ENCODE data around the gene PAM16.

The PAM16 gene

DNA sequence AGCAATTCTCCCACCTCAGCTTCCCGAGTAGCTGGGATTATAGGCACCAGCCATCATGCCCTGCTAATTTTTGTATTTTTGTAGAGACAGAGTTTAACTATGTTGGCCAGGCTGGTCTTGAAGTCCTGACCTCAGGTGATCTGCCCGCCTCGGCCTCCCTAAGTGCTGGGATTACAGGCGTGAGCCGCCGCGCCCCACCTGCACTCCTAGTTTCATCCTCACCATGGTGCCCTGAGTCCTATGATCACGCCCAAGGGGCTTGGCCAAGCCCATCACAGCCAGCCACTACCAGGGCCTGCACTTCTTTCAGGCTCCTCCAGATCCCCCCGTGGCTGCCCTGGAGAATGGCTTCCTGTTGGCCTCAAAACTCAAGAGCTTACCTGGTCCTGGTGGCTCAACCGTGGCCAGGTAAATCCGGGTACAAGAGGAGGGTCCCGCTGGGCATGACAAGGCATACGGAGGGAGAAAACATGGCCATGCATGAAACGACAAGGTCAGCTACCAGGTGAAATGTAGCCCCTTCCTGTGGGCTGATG, 57.9 kb downstream of the PAM16 start:
- TF ChIP-seq, protein P1, sequence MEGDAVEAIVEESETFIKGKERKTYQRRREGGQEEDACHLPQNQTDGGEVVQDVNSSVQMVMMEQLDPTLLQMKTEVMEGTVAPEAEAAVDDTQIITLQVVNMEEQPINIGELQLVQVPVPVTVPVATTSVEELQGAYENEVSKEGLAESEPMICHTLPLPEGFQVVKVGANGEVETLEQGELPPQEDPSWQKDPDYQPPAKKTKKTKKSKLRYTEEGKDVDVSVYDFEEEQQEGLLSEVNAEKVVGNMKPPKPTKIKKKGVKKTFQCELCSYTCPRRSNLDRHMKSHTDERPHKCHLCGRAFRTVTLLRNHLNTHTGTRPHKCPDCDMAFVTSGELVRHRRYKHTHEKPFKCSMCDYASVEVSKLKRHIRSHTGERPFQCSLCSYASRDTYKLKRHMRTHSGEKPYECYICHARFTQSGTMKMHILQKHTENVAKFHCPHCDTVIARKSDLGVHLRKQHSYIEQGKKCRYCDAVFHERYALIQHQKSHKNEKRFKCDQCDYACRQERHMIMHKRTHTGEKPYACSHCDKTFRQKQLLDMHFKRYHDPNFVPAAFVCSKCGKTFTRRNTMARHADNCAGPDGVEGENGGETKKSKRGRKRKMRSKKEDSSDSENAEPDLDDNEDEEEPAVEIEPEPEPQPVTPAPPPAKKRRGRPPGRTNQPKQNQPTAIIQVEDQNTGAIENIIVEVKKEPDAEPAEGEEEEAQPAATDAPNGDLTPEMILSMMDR (IDR thresholded peaks at IDR 0.05; ENCODE audit: extremely low read depth, missing control alignments): no peak
- no peak for DNase-seq (ENCODE audit: low spot score)

DNA sequence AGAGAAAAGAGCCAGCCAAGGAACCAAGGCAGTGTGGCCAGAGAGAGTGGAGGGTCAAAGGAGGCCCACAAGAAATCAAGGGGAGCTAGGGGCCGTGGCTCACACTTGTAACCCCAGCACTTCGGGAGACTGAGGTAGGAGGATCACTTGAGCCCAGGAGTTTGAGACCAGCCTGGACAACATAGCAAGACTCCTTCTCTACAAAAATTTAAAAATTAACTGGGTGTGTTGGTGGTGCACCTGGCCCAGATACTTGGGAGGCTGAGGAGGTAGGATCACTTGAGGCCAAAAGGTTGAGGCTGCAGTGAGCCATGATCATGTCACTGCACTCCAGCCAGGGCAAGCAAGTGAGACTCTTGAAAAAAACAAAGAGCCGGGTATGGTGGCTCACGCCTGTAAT, 59.4 kb downstream of the PAM16 start:
- no peak for DNase-seq (ENCODE audit: low spot score)
- TF ChIP-seq, protein P1 (IDR thresholded peaks at IDR 0.05; ENCODE audit: extremely low read depth, missing control alignments): no peak
